ENCODE data around the gene IGFBP5.

Gene IGFBP5

DNA sequence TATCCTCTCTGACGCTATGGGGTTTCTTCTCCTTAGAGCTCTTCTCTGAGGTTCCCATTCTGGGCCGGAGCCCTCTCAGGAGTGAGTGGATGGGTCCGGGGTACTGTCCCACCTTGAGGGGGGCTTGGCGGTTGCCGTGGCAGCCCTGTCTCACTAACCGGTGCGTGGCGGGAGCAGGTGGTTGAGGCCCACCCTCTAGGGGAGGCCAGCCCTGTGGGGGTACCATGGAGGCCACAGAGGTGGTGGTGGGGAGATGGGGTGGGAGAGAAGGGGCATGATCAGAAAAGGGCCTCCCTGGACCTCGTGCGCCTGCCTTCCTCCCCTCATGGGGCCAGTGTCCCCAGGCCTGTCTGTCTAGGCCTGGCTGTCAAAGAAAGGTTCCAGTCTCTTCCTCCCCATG, 22.3 kb downstream of the IGFBP5 start:
- ChIA-PET CTCF (no interaction called here), POLR2A (no interaction called here)
- TF ChIP-seq, protein P1, sequence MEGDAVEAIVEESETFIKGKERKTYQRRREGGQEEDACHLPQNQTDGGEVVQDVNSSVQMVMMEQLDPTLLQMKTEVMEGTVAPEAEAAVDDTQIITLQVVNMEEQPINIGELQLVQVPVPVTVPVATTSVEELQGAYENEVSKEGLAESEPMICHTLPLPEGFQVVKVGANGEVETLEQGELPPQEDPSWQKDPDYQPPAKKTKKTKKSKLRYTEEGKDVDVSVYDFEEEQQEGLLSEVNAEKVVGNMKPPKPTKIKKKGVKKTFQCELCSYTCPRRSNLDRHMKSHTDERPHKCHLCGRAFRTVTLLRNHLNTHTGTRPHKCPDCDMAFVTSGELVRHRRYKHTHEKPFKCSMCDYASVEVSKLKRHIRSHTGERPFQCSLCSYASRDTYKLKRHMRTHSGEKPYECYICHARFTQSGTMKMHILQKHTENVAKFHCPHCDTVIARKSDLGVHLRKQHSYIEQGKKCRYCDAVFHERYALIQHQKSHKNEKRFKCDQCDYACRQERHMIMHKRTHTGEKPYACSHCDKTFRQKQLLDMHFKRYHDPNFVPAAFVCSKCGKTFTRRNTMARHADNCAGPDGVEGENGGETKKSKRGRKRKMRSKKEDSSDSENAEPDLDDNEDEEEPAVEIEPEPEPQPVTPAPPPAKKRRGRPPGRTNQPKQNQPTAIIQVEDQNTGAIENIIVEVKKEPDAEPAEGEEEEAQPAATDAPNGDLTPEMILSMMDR (IDR thresholded peaks at IDR 0.05; ENCODE audit: control extremely low read depth, extremely low read depth, low read depth, missing control alignments): no peak

DNA sequence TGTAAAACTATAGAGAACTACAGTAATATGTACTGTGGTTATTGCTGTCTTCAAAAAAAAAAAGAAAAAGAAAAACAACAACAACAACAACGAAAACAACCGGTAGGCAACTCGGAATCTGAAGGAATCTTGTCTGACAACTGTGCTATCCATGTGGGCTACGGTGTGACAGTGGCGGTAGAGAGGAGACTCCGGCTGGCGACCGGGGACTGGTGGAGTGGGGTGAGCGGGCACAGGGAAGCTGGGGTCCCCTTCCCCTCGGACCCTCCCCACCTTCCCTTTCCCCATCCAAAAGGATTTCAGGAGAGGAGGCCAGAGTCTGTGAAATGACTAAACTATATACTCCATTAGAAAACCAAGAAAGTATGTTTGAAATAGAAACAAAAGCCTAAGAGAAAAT, 22.9 kb downstream of the IGFBP5 start:
- DNase-seq (ENCODE audit: extremely low spot score): no peak
- POLR2A ChIA-PET: no interaction called here
- TF ChIP-seq, protein P1 (IDR thresholded peaks at IDR 0.05; ENCODE audit: control extremely low read depth, extremely low read depth, low read depth, missing control alignments): no peak
- CTCF ChIA-PET: interaction anchor here (14.9 kb wide), 1 partner anchor 151 kb away, joined by 325 read pairs; no protein-coding TSS in a partner anchor

More for the DNA sequence above, 22.3 kb downstream of the IGFBP5 start:
- DNase-seq (ENCODE audit: extremely low spot score): no peak

DNA sequence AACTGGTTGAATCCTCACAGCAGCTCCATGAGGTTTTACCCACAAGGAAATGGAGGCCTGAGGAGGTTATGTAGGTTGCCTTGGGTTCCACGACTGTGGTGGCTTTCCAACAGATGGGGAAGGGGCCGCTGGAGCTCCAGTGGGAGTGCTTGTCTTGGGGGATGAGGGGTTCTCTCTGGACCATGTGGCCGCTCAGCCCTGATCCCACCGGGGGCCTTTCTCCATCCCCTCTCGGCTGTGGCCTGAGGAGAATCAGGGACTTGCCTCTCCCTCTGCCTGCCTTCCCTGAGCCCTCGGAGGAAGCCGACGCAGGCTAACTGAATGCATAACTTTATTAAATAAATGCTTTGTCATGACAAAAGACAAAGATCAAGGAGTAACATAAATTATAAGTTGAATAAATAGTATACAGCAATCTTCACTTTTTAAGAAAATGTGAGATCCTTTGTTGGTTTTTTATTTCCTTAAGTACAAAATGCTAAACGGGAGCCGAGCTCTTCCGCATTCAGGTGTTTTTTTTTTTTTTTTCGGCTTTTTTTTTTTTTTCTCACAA, 23.5 kb downstream of the IGFBP5 start:
- ChIA-PET CTCF (interaction anchor here (1.0 to 14.9 kb wide), 2 partner anchors 151 to 1041 kb away, joined by 3 to 325 read pairs; no protein-coding TSS in a partner anchor), POLR2A (no interaction called here)
- DNase-seq (ENCODE audit: extremely low spot score): no peak
- TF ChIP-seq, protein P1 (IDR thresholded peaks at IDR 0.05; ENCODE audit: control extremely low read depth, extremely low read depth, low read depth, missing control alignments): no peak

DNA sequence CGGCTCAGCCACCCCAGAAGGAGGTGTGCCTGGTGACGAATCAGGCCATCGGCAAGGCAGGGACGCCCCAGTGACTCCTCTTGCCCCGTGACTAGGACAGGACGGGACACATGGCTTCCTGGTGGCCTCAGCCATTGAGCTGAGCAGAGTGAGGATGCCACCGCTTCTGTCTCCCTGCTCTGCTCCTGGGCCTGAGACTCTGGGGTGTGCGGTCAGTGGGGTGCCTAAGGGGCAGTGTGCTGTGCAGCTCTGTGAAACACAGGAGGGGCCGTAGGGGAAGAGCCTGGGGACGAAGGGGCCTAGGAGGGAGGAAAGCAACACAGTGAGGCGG, 24.3 kb downstream of the IGFBP5 start:
- ChIA-PET POLR2A (no interaction called here), CTCF (interaction anchor here (1.0 to 14.9 kb wide), 2 partner anchors 150 to 1042 kb away, joined by 3 to 325 read pairs; no protein-coding TSS in a partner anchor)
- TF ChIP-seq, protein P1 (IDR thresholded peaks at IDR 0.05; ENCODE audit: control extremely low read depth, extremely low read depth, low read depth, missing control alignments): no peak
- DNase-seq (ENCODE audit: extremely low spot score): no peak

DNA sequence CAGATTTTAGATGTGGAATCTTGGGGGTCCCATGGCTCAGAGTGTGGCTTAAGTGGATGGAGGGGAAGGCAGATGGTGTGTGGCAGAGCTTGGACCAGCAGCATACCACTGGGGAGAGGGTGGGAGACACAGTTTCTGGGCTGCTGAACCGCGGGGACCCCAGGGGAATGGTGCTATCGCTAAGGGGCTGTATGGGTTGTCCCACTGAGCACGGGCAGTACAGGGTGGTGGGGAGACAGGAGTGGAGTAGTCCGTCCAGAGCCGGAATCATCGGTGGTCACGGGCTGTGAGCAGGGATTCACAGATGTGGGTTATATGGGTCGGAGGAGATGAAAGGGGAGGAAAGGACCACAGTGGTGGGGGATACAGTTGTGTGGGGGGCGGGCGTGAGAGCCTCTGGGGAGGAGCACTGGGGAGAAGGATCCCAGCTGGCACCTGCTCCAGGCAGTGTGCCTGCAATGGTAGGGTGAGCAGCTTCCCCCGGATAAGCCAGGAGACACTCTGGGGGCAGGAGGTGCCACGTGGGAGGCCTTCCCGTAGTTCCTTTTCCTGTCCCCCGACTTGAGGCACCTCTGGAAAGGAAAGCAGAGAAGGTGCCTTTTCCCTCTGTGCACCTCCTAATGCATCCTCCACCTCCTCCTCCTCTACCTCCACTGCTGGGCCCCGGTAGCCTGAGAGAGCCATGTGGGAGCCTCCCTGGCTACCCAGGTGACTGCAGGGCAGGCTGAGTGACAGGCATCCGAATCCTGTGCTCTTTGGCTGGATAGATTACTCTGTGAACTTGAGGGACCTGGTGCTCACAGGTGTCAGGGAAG, 24.9 kb downstream of the IGFBP5 start:
- TF ChIP-seq, protein P1 (IDR thresholded peaks at IDR 0.05; ENCODE audit: control extremely low read depth, extremely low read depth, low read depth, missing control alignments): no peak
- DNase-seq (ENCODE audit: extremely low spot score): no peak
- CTCF ChIA-PET: interaction anchor here (12.7 to 14.9 kb wide), 2 partner anchors 19 to 149 kb away, joined by 114 to 325 read pairs; no protein-coding TSS in a partner anchor
- POLR2A ChIA-PET: no interaction called here

DNA sequence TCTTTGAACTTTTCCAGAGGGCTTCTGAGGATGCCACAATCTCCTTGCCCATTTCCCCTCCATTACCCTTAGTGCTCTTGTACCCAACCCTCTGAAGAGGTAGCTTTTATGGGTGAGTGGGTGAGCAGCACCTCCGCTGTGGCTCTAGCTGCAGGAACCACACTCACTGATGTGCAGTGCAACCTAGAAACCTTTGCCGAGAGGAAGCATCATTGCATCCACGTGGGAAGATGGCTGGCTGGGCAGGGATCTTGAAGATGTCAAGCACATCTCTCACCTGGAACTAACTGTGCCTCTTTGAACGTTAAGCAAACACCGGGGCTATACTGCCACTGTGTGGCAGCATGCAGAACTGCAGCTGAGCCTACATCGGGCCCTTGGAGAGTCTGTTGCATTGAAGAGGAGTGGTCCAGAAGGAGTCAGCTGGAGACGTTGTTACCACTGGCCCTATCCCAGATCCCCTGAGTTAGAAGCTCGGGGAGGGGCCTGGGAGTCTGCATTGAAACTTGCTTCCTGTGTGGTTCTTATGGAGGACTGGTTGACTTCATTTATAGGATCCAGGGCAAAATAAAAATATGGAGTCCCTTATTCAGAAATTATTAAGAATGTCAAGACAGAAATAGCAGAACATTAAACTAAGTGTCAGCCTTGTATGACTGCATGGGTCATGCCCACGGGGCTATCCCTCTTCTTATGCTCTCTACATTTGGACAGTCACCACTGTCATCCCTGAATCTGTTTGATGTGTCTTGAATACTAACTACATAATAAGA, 28.7 kb downstream of the IGFBP5 start:
- ChIA-PET POLR2A (no interaction called here), CTCF (interaction anchor here (0.7 to 14.9 kb wide), 33 partner anchors 12 to 1046 kb away, joined by 3 to 325 read pairs (median 4); no protein-coding TSS in a partner anchor)
- DNase-seq (ENCODE audit: extremely low spot score): peak; percentile 79

More for the DNA sequence above, 28.7 kb downstream of the IGFBP5 start:
- TF ChIP-seq, protein P1 (IDR thresholded peaks at IDR 0.05; ENCODE audit: control extremely low read depth, extremely low read depth, low read depth, missing control alignments): peak; percentile 99
